Stomach smooth muscle (tissue), 2 donors: ENCODE data around the gene HTT.
A peak's percentile ranks its signal among the peaks of the same experiment; 100 is the strongest.

ENCODE experiments used
- H3K27ac ChIP-seq: one replicate; pipeline ENCODE4 v1.7.0; 2013; ENCODE audit warnings: mild to moderate bottlenecking, low read length, inconsistent platforms
- H3K27me3 ChIP-seq, 2 donors: one replicate each; pipeline ENCODE4 v1.7.0; 2013; ENCODE audit warnings: low read length in 2 of 2; ENCODE audit not compliant: insufficient read depth in 2 of 2, control insufficient read depth in 1 of 2
- H3K36me3 ChIP-seq, 2 donors: one replicate each; pipeline ENCODE4 v1.7.0; 2013; ENCODE audit warnings: low read length in 2 of 2; ENCODE audit not compliant: control insufficient read depth in 2 of 2, insufficient read depth in 2 of 2
- H3K4me1 ChIP-seq: one replicate; pipeline ENCODE4 v1.7.0; 2013; ENCODE audit warnings: low read length; ENCODE audit not compliant: control insufficient read depth, insufficient read depth
- H3K4me3 ChIP-seq, 2 donors: one replicate each; pipeline ENCODE4 v1.7.0; 2013; ENCODE audit warnings: low read length in 2 of 2
- H3K9ac ChIP-seq, 2 donors: one replicate each; pipeline ENCODE4 v1.7.0; 2013; ENCODE audit warnings: low read length in 2 of 2, mild to moderate bottlenecking in 1 of 2
- H3K9me3 ChIP-seq, 2 donors: one replicate each; pipeline ENCODE4 v1.7.0; 2013; ENCODE audit warnings: low read length in 2 of 2; ENCODE audit not compliant: control insufficient read depth in 2 of 2
- donor health status: healthy.
- donor health status: Pancreatic carcinoma.

Gene HTT

GRCh38 chr4:3276986-3277385 is 202.5 kb downstream of the HTT start:
- Histone ChIP-seq H3K4me3 (peak overlapping the region; percentile 2 to 35), H3K9me3 (no peaks in the 10 kb centered on the region), H3K4me1 (no peaks in the 10 kb centered on the region), H3K9ac (no peak overlapping the region), H3K27me3 (no peaks in the 10 kb centered on the region), H3K27ac (no peak overlapping the region), H3K36me3 (no peaks in the 10 kb centered on the region)

- peaks cover 0 to 3% of the 10 kb centered on the region in 2 donors for H3K27me3 ChIP-seq
- H3K9me3 ChIP-seq: no peaks in the 10 kb centered on the region
- H3K4me3 ChIP-seq: no peak overlapping the region
- H3K4me1 ChIP-seq: no peaks in the 10 kb centered on the region
- no peak overlapping the region for H3K27ac ChIP-seq
- H3K36me3 ChIP-seq: no peaks in the 10 kb centered on the region
- H3K9ac ChIP-seq: no peak overlapping the region
Measured at GRCh38 chr4:3280466-3280865, 206.0 kb downstream of the HTT start.

- Histone ChIP-seq H3K27me3 (peaks cover 8% of the 10 kb centered on the region in 2 donors), H3K27ac (no peak overlapping the region), H3K36me3 (no peaks in the 10 kb centered on the region), H3K4me3 (no peak overlapping the region), H3K9ac (no peak overlapping the region), H3K4me1 (peaks cover 3% of the 10 kb centered on the region), H3K9me3 (no peaks in the 10 kb centered on the region)
Measured at GRCh38 chr4:3283483-3283882, 209.0 kb downstream of the HTT start.

GRCh38 chr4:3283916-3284315 is 209.4 kb downstream of the HTT start:
- Histone ChIP-seq H3K9me3 (no peaks in the 10 kb centered on the region), H3K4me1 (peaks cover 3% of the 10 kb centered on the region), H3K27ac (no peak overlapping the region), H3K27me3 (peaks cover 8% of the 10 kb centered on the region in 2 donors), H3K4me3 (no peak overlapping the region), H3K36me3 (no peaks in the 10 kb centered on the region), H3K9ac (no peak overlapping the region)

- no peak overlapping the region for H3K27ac ChIP-seq
Measured at GRCh38 chr4:3284734-3285557, 210.5 kb downstream of the HTT start.

GRCh38 chr4:3285558-3286334 is 211.3 kb downstream of the HTT start:
- no peaks in the 10 kb centered on the region for H3K9me3 ChIP-seq
- no peak overlapping the region for H3K9ac ChIP-seq
- H3K4me3 ChIP-seq: no peak overlapping the region
- no peaks in the 10 kb centered on the region for H3K36me3 ChIP-seq
- H3K27me3 ChIP-seq: peaks cover 8% of the 10 kb centered on the region in 2 donors
- H3K27ac ChIP-seq: no peak overlapping the region
- H3K4me1 ChIP-seq: peaks cover 4% of the 10 kb centered on the region

More at GRCh38 chr4:3284734-3285557, 210.5 kb downstream of the HTT start:
- Histone ChIP-seq H3K4me3 (no peak overlapping the region), H3K9me3 (no peaks in the 10 kb centered on the region), H3K27me3 (peaks cover 8% of the 10 kb centered on the region in 2 donors), H3K36me3 (no peaks in the 10 kb centered on the region), H3K4me1 (peaks cover 3% of the 10 kb centered on the region), H3K9ac (no peak overlapping the region)

- peaks cover 8% of the 10 kb centered on the region in 2 donors for H3K27me3 ChIP-seq
- H3K27ac ChIP-seq: no peak overlapping the region
- peaks cover 12% of the 10 kb centered on the region for H3K4me1 ChIP-seq
- no peaks in the 10 kb centered on the region for H3K36me3 ChIP-seq
- H3K9me3 ChIP-seq: no peaks in the 10 kb centered on the region
- H3K9ac ChIP-seq: no peak overlapping the region
- H3K4me3 ChIP-seq: no peak overlapping the region
Measured at GRCh38 chr4:3286335-3287175, 212.1 kb downstream of the HTT start.

- no peak overlapping the region for H3K9ac ChIP-seq
- no peak overlapping the region for H3K4me3 ChIP-seq
- no peak overlapping the region for H3K27ac ChIP-seq
- no peaks in the 10 kb centered on the region for H3K36me3 ChIP-seq
- peaks cover 19% of the 10 kb centered on the region for H3K4me1 ChIP-seq
- H3K9me3 ChIP-seq: no peaks in the 10 kb centered on the region
- H3K27me3 ChIP-seq: peaks cover 8% of the 10 kb centered on the region in 2 donors
Measured at GRCh38 chr4:3287271-3287971, 212.9 kb downstream of the HTT start.

GRCh38 chr4:3287972-3288570 is 213.6 kb downstream of the HTT start:
- H3K36me3 ChIP-seq: no peaks in the 10 kb centered on the region
- no peak overlapping the region for H3K9ac ChIP-seq
- H3K9me3 ChIP-seq: no peaks in the 10 kb centered on the region
- peaks cover 19% of the 10 kb centered on the region for H3K4me1 ChIP-seq
- H3K4me3 ChIP-seq: no peak overlapping the region
- H3K27ac ChIP-seq: no peak overlapping the region
- H3K27me3 ChIP-seq: peaks cover 8% of the 10 kb centered on the region in 2 donors
